Measurements from ENCODE around the gene SREBF2. TPM values are rescaled to one million over a fixed set of nuclear protein-coding genes. Genes with fewer than 3 reads are reported as not detected.

SREBF2 gene
- total and polyA plus RNA-seq, 4 donors, result 68.1 to 155 (median 75.9) TPM

DNA sequence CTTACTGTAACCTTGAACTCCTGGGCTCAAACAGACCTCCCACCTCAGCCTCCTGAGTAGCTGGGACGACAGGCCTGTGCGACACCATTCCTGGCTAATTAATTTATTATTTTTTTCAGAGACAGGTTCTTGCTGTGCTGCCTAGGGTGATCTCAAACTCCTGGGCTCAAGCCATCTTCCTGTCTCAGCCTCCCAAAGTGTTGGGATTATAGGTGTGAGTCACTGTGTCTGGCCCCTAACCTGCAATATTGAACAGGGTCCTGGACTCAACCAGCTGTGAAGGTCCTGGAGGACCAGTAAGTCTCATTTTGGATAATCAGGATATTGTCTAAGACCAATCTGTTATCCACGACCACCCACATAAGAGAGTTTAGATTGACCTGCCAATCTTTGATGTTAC, 17.2 kb upstream of the SREBF2 start:
- Histone ChIP-seq H3K4me3 (no peak overlapping the region), H3K4me1 (ENCODE audit: control insufficient read depth in 5 of 5, insufficient read depth in 5 of 5, low read length in 5 of 5) (no peaks in the 10 kb centered on the region), H3K9ac (ENCODE audit: insufficient read depth in 1 of 2, low read length in 2 of 2) (no peak overlapping the region), H3K27ac (ENCODE audit: low read depth in 1 of 2, low read length in 1 of 2) (no peak overlapping the region), H3K36me3 (ENCODE audit: control insufficient read depth in 4 of 4, insufficient read depth in 4 of 4, low read length in 4 of 4) (peaks cover 0 to 20% (median 12%) of the 10 kb centered on the region in 4 donors), H3K9me3 (ENCODE audit: control insufficient read depth in 4 of 4, insufficient read depth in 3 of 4, low read length in 3 of 4) (no peaks in the 10 kb centered on the region), H3K27me3 (ENCODE audit: control insufficient read depth in 3 of 3, insufficient read depth in 3 of 3, low read length in 2 of 3) (no peaks in the 10 kb centered on the region)
- DNase-seq (no peak), ATAC-seq (ENCODE audit: insufficient read depth, low FRiP score) (no peak)
- 95 to 97% methylated on average over 3 of the region's 3 CpGs for WGBS, 2 donors
- no peak for TF ChIP-seq CTCF (IDR thresholded peaks at IDR 0.05; ENCODE audit: control extremely low read depth, extremely low read depth)

- TF ChIP-seq CTCF (IDR thresholded peaks at IDR 0.05; ENCODE audit: control extremely low read depth, extremely low read depth), result no peak
- Histone ChIP-seq H3K4me3 (no peak overlapping the region), H3K9ac (ENCODE audit: insufficient read depth in 1 of 2, low read length in 2 of 2) (no peak overlapping the region), H3K36me3 (ENCODE audit: control insufficient read depth in 4 of 4, insufficient read depth in 4 of 4, low read length in 4 of 4) (peaks cover 0 to 16% (median 12%) of the 10 kb centered on the region in 4 donors), H3K27me3 (ENCODE audit: control insufficient read depth in 3 of 3, insufficient read depth in 3 of 3, low read length in 2 of 3) (no peaks in the 10 kb centered on the region), H3K9me3 (ENCODE audit: control insufficient read depth in 4 of 4, insufficient read depth in 3 of 4, low read length in 3 of 4) (no peaks in the 10 kb centered on the region), H3K27ac (ENCODE audit: low read depth in 1 of 2, low read length in 1 of 2) (no peak overlapping the region), H3K4me1 (ENCODE audit: control insufficient read depth in 5 of 5, insufficient read depth in 5 of 5, low read length in 5 of 5) (no peaks in the 10 kb centered on the region)
- WGBS, 2 donors, result 93 to 94% methylated on average over 1 of the region's 1 CpG
- DNase-seq, result no peak
- no peak for ATAC-seq (ENCODE audit: insufficient read depth, low FRiP score)
Measured at GRCh38 chr22:41816241-41816640, 16.7 kb upstream of the SREBF2 start.

GRCh38 chr22:41816871-41817270, 16.0 kb upstream of the SREBF2 start:
- DNase-seq (no peak), ATAC-seq (ENCODE audit: insufficient read depth, low FRiP score) (no peak)
- Histone ChIP-seq H3K9ac (ENCODE audit: insufficient read depth in 1 of 2, low read length in 2 of 2) (no peak overlapping the region), H3K4me1 (ENCODE audit: control insufficient read depth in 5 of 5, insufficient read depth in 5 of 5, low read length in 5 of 5) (no peaks in the 10 kb centered on the region), H3K9me3 (ENCODE audit: control insufficient read depth in 4 of 4, insufficient read depth in 3 of 4, low read length in 3 of 4) (no peaks in the 10 kb centered on the region), H3K27me3 (ENCODE audit: control insufficient read depth in 3 of 3, insufficient read depth in 3 of 3, low read length in 2 of 3) (no peaks in the 10 kb centered on the region), H3K27ac (ENCODE audit: low read depth in 1 of 2, low read length in 1 of 2) (no peak overlapping the region), H3K36me3 (ENCODE audit: control insufficient read depth in 4 of 4, insufficient read depth in 4 of 4, low read length in 4 of 4) (peaks cover 0 to 14% (median 11%) of the 10 kb centered on the region in 4 donors), H3K4me3 (no peak overlapping the region)
- no peak for TF ChIP-seq CTCF (IDR thresholded peaks at IDR 0.05; ENCODE audit: control extremely low read depth, extremely low read depth)
- WGBS, 2 donors, result 90 to 93% methylated on average over 2 of the region's 2 CpGs

- no peaks in the 10 kb centered on the region for H3K4me1 ChIP-seq (ENCODE audit: control insufficient read depth in 5 of 5, insufficient read depth in 5 of 5, low read length in 5 of 5)
- no peaks in the 10 kb centered on the region for H3K9me3 ChIP-seq (ENCODE audit: control insufficient read depth in 4 of 4, insufficient read depth in 3 of 4, low read length in 3 of 4)
- 85 to 90% methylated on average over 5 of the region's 5 CpGs for WGBS, 2 donors
- no peak for TF ChIP-seq CTCF (IDR thresholded peaks at IDR 0.05; ENCODE audit: control extremely low read depth, extremely low read depth)
- H3K36me3 ChIP-seq (ENCODE audit: control insufficient read depth in 4 of 4, insufficient read depth in 4 of 4, low read length in 4 of 4), result peaks cover 0 to 12% (median 10%) of the 10 kb centered on the region in 4 donors
- no peak overlapping the region for H3K4me3 ChIP-seq
- H3K27ac ChIP-seq (ENCODE audit: low read depth in 1 of 2, low read length in 1 of 2), result no peak overlapping the region
- H3K27me3 ChIP-seq (ENCODE audit: control insufficient read depth in 3 of 3, insufficient read depth in 3 of 3, low read length in 2 of 3), result no peaks in the 10 kb centered on the region
- no peak for DNase-seq
- no peak overlapping the region for H3K9ac ChIP-seq (ENCODE audit: insufficient read depth in 1 of 2, low read length in 2 of 2)
- no peak for ATAC-seq (ENCODE audit: insufficient read depth, low FRiP score)
Measured at GRCh38 chr22:41818011-41818410, 14.9 kb upstream of the SREBF2 start.
